GM21360 (cell line): ENCODE results near the gene TARP.
A peak's percentile ranks its signal among the peaks of the same experiment; 100 is the strongest.
"Not testable (repeated sequence)": the region's sequence is repeated elsewhere in the genome, so short reads cannot be mapped to it uniquely, and the experiment has no call there.

Source experiments
- ATAC-seq: cut with Tn5 transposase; IDR thresholded peaks from one replicate; pipeline ENCODE4 v1.9.1; 2021; ENCODE audit warnings: mild to moderate bottlenecking, moderate library complexity; ENCODE audit not compliant: unreplicated experiment

TARP gene

DNA sequence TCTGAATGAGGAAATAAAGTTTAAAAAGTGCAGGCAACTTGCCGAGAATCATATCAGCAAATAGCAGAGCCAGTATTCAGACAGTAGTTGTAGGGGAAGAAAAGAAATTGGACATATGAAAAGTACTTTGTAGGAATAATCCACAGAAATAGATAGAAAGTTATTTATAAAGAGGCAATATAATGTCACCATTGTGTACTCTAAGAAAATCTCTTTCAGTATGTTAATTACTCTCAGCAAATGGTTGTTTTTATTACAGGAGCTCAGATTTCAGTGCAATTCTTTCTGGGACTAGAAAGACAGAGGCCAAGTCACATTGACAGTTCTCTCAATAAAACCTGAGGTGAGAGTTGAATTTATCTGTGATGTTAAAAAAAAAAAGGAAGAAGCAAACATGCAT, 10.2 kb downstream of the TARP start:
- not testable (repeated sequence) for ATAC-seq

DNA sequence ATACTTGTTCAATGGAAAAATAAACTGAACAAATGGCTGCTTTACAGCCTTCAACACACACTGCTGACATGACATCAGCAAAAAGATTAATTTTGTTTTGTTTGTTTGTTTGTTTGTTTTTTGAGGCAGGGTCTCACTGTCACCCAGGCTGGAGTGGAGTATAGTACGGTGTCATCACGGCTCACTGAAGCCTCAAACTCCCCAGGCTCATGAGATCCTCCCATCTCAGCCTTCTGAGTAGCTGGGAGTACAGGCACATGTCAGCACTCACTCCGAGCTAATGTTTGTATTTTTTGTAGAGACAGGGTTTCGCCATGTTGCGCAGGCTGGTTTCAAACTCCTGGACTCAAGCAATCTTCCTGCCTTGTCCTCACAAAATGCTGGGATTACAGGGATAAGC, 10.9 kb downstream of the TARP start:
- no peak for ATAC-seq

DNA sequence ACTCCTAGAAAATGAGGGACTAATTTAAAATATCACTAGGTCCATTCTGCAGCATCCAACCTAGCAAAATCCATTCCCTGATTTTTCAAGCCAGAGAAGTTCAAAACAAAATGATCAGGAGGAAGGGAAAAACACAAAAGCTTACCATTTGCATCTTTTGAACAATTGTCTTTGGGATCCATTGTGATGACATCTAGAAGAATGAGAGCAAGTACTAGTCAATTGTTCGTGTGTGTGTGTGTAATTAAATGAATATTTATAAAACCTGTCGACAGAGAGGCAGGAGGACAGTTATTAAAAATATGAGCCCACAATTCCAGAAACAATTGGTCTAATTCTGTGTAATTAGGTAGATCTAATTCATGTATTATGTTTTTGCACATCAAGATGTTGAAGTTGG, 11.4 kb downstream of the TARP start:
- not testable (repeated sequence) for ATAC-seq

DNA sequence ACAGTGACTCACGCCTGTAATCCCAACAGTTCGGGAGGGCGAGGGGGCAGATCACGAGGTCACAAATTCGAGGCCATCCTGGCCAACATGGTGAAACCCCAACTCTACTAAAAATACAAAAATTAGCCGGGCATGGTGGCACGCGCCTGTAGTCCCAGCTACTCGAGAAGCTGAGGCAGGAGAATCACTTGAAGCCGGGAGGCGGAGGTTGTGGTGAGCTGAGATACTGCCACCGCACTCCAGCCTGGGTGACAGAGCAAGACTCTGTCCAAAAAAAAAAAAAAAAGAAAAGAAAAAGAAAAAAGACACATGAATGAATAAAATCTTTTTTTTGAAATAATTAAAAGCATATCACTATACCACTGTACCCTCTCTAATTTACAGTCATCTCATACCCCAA, 11.8 kb downstream of the TARP start:
- not testable (repeated sequence) for ATAC-seq

DNA sequence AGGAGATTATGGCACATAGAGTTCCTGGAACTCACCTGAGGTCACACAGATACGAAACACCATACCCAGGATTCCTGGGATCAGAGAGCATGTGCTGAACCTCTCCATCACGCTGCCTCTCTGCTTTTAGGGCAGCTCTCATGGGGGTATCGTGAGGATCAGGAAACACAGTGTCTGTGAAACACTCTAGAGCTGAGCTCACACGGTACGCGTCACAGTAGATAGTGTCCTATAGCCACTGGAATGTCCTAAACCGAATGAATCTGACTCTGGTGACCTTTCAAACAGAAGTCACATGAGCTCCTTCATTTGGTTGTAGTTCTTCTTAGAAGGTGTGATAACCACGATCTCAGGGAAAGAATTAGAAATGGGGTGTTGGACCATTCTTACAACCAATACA, 14.3 kb downstream of the TARP start:
- ATAC-seq: not testable (repeated sequence)

DNA sequence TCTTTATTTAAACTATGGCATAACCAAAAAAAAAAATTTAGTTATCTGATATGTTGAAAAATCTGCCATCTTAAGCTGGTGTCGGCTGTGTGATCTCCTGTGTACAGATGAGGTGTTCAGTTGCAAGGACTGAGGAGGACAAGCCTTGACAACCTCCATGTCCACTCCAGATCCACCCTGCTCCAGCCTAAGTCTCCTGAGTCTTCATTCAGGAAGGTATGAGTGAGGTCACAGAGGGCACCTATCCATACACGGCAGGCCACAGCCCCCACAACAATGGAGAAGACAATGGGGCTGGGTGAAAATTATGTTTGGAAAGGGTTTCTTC, 16.1 kb downstream of the TARP start:
- no peak for ATAC-seq

DNA sequence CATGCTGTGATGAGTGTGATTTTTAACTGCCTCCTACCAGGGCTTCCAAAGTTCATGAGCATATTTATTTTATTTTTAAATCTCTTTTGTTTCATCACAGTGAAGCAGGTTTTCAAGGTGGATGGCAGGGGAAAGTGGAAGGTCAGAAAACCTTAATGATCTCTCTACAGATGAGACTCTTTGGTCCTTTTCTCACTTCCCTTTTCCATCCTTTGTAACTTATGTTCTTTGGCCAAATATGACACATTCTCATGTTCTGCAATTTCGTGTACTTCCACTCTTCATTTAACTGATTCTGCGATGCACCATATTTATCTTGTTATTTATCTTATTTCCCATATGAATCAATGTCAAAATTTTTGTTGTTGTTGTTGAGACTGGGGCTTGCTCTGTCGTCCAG, 23.6 kb downstream of the TARP start:
- ATAC-seq: not testable (repeated sequence)

DNA sequence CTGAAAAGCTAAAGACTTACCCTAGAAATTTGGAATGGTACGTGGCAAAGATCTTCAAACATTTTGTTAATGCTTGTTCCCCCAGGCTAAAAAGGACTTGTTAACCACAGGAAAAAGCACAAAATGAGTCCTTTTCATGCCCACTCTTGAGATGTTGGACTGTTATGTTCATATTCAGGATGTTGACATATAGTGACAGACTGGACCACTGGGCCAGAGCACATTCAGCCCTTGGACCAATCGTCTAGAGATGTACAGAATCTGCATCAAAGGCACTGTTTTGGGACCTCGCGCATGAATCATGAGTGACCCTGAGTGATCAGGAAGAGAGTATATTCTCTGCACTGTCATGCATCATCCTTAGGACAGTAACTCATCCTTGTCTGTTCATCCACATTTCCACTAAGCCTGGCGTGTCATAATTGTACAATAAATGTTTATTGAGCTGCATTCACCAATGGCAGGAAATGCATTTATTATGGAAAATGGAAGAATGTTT, 25.3 kb downstream of the TARP start:
- ATAC-seq: no peak

DNA sequence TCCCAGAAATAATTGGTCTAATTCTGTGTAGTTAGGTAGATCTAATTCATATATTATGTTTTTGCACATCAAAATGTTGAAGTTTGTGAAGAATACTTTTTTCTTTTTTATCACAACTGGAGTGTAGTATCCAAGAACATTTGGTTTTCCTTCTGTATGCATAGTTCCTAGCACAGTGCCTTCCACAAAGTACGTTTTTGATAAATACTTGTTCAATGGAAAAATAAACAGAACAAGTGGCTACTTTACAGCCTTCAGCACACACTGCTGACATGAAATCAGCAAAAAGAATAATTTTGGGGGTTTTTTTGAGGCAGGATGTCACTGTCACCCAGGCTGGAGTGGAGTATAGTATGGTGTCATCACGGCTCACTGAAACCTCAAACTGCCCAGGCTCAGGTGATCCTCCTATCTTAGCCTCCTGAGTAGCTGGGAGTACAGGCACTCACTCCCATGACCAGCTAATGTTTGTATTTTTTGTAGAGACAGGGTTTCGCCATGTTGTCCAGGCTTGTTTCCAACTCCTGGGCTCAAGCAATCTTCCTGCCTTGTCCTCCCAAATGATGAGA, 27.9 kb downstream of the TARP start:
- ATAC-seq: no peak

DNA sequence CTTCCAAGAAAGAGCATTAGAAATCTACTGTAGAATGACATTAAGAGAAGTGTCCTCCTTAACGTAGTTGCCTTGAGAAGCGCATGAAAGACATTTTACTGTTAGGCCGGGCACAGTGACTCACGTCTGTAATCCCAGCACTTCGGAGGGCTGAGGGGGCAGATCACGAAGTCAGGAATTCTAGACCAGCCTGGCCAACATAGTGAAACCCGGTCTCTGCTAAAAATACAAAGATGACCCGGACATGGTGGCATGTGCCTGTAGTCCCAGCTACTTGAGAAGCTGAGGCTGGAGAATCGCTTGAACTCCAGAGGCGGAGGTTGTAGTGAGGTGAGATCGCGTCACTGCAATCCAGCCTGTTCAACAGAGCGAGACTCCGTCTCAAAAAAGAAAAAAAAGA, 28.9 kb downstream of the TARP start:
- no peak for ATAC-seq

DNA sequence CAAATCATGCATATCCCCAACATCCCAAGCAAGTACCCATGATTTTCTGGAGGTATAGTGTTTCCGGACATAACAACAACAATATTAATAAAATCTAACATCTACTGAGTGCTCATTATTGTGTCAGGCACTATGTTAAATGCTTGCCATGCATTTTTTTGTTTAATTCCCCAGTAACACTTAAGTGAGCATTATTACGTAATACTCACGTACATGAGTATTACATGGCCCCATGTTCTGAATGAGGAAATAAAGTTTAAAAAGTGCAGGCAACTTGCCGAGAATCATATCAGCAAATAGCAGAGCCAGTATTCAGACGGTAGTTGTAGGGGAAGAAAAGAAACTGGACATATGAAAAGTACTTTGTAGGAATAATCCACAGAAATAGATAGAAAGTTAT, 30.1 kb downstream of the TARP start:
- ATAC-seq: not testable (repeated sequence)

DNA sequence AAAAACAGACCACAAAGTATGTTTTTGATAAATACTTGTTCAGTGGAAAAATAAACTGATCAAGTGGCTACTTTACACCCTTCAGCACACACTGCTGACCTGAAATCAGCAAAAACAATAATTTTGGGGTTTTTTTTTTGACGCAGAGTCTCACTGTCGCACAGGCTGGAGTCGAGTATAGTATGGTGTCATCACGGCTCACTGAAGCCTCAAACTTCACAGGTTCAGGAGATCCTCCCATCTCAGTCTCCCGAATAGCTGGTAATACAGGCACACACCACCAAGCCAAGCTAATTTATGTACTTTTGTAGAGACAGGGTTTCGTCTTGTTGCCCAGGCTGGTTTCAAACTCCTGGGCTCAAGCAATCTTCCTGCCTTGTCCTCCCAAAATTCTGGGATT, 30.6 kb downstream of the TARP start:
- no peak for ATAC-seq

DNA sequence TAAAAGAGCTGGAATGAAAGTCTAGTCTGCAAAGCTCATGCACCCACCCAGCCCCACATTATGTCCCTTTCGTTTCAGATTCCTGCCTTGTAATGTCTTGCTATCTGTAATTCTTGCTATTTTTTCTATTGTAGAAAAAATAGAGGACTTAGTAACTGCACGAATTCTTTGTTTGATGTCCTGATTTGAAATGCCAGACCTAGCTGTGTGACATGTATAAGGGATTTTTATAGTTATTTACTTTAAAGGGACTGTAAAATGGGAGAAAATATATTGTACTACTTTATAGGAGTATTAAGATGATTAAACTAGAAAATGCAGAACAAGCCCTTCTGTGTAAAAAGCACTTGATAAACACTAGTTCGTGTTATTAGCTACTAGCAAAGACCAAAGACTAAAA, 32.4 kb downstream of the TARP start:
- ATAC-seq: no peak

DNA sequence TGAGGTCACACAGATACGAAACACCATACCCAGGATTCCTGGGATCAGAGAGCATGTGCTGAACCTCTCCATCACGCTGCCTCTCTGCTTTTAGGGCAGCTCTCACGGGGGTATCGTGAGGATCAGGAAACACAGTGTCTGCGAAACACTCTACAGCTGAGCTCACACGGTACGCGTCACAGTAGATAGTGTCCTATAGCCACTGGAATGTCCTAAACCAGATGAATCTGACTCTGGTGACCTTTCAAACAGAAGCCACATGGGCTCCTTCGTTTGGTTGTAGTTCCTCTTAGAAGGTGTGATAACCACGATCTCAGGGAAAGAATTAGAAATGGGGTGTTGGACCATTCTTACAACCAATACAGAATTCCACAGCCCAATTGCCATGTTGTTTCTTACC, 34.3 kb downstream of the TARP start:
- not testable (repeated sequence) for ATAC-seq

DNA sequence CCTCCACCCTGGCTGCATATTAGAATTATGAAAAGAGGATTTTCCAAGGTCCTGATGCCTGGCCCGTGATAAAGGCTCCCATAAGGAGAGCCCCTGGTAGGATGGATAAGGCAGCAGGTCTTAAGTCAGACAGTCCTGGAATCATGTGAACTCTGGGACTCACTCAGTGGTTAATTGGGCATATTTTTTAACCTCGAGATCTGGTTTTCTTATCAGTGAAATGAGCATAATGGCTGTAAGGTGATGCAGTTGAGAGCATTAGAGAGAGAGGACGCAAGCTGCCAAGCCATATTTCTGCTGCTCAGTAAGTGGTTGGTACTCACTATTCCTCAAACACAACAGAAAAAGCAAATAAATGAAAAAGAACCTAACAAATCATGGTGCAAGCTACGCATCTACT, 37.8 kb downstream of the TARP start:
- ATAC-seq: no peak

DNA sequence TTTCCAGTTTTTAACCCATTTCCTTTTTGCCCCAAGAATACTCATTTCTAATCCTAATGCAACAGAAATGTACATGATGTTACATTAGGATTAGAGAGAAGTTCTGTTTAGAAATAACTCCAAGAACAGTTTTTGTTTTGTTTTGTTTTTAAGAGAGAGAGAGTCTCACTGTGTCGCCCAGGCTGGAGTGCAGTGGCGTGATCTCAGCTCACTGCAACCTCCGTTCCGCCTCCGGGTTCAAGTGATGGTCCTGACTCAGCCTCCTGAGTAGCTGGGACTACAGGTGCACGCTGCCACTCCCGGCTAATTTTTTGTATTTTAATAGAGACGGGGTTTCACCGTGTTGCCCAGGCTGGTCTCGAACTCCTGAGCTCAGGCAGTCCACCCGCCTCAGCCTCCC, 38.7 kb downstream of the TARP start:
- not testable (repeated sequence) for ATAC-seq

DNA sequence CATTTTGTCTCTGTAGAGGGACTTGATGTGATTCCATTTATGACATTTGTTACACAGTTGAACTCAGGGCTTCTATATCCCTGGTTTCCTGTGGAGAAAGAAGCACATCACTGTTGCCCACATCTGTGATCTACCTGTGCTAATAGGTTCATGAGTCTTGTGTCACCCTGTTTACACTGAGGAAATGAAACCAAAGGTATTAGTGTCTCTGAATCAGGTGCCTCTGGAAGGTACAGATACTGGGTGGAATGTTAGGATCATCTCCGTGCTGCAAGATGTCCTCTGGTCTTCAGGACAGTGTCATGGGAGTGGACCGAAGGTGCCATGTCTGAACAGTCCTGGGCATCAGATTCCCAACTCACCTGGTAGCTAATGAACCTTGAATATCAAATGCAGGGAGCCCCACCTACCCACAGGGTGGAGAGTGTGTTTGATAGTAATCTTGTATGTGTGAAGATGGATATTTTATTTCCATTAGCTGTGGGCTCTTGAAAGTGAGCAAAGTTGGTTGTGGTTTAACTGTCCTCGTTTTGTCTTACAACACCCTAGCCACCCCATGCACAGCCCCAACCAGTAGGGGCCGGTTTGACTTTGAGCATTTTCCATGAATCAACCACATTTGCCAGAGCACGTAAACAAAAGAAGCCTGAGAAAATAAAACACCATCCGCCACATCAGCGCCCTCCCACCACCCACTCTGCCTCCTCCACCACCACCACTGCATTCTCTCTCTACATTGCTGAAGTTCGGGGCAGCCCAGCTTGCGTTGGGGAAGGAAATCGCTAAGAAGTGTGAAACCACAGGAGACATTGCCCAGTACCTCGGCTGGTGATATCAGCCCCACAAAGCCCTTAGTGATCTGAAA, 40.7 kb downstream of the TARP start:
- ATAC-seq: peak; percentile 73

DNA sequence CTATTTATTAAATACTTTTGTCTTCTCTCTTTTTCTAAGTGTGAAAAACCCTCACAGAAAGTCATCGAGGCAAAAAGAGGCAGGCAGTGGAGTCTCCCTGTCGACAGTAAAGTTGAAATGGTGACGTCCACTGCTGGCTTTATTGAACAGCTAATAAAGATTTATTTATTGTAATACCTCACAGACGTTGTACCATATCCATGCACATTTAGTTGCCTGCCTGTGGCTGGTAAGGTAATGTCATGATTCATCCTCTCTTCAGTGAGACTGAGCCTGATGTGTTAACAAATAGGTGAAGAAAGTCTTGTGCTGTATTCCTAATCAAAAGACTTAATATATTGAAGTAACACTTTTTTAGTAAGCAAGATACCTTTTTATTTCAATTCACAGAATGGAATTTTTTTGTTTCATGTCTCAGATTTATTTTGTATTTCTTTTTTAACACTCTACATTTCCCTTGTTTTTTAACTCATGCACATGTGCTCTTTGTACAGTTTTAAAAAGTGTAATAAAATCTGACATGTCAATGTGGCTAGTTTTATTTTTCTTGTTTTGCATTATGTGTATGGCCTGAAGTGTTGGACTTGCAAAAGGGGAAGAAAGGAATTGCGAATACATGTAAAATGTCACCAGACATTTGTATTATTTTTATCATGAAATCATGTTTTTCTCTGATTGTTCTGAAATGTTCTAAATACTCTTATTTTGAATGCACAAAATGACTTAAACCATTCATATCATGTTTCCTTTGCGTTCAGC, 43.4 kb downstream of the TARP start:
- ATAC-seq: no peak

DNA sequence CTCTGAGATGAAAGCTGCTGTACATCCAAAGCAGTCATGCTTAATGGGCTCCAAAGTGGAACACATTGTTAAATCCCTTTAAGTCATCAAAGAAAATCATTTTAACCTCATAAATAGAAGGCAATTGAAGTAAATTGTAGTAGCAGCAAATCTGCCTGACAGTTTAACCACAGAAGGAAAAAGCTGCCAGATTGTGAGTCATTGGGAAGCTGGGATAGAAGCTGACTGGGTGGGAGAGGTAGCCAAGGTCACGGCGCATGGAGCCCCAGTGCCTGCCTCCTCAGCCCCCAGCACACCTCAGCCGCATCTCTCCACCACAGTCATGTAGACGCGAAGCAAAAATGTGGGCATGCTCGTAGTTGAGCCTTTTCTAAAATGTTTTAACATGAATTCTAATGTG, 44.0 kb downstream of the TARP start:
- ATAC-seq: no peak

DNA sequence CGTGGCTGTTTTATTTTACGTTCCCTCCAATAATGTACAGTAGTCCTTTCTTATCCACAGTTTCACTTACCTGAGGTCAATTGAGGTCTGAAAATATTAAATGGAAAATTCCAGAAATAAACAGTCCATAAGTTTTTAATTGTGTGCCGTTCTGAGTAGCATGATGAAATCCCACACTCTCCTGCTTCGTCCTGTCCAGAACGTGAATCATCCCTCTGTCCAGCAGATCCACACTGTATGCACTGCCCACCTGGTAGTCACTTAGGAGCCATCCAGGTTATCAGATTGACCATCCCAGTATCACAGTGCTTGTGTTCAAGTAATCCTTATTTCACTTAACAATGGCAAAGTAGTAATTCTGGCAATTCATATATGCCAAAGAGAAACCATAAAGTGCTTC, 49.0 kb downstream of the TARP start:
- no peak for ATAC-seq

DNA sequence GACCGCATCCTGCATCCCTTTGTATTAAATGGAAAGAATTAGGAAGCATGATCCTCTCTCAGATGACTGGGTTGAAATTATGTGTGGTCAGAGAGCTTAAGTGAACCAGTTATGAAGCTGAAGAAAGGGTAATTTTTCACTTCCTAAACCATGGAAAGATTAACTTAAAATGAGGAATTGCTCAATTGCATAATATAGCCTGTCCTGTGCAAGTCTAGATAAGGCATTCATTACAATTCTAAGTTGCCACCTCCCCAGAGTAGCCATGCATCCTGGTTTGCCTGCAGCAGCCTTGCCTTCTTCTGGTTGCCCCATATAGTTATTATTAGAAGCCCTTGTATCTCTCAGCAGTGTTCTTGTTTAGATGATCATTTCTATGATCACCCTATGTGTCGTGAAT, 50.1 kb downstream of the TARP start:
- ATAC-seq: no peak
